Neural cell (in vitro differentiated cells): ENCODE data around the gene NOS1AP.

Source experiments
- POLR2AphosphoS5 ChIP-seq: IDR thresholded peaks from 2 replicates; pipeline ENCODE4 v1.6.1; 2012
- SMC3 ChIP-seq: fragments of 450-650 bp; conservative IDR thresholded peaks from 2 replicates; pipeline ENCODE4 v1.6.1; 2014; ENCODE audit warnings: antibody characterized with exemption, mild to moderate bottlenecking, moderate library complexity; ENCODE audit not compliant: poor library complexity

DNA sequence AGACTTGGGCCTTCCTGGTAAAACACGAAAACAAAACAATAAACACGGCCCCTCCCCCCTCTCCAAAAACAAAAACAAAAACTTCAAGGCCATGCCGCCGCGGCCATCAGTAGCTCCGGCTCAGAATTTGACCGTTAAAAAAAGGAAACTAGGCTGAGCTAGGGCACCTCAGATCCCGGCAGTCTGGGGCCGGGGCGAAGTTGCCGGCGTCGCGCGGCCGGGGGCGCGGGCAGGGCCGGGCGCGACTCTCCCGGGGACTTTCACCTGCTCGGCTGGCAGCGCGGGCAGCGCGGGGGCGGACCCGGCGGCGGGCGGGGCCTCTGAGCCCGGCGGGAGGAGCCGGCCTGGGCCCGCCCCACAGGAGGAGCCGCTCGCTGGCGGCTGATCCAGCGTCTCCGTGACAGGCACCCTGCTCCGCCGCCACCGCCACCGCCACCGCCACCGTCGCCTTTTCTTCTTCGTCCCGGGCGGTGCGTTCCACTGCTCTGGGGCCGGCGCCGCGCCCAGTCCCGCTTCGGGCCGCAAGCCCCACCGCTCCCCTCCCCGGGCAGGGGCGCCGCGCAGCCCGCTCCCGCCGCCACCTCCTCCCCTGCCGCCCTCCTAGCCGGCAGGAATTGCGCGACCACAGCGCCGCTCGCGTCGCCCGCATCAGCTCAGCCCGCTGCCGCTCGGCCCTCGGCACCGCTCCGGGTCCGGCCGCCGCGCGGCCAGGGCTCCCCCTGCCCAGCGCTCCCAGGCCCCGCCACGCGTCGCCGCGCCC lies at the start of gene NOS1AP:
- TF ChIP-seq SMC3, result peak; percentile 66
- TF ChIP-seq POLR2AphosphoS5, result peak; percentile 57
